AG09309 (cell line): ENCODE results near the gene RNF13.

Source experiments
- DNase-seq: peaks from one replicate; pipeline ENCODE4 v3.0.0-alpha.2; 2010; ENCODE audit warnings: low read depth
- H3K4me3 ChIP-seq: 2 replicates; pipeline ENCODE4 v1.5.1; 2011; ENCODE audit warnings: mild to moderate bottlenecking, low read depth, low read length, moderate library complexity; ENCODE audit not compliant: control insufficient read depth
- CTCF ChIP-seq: IDR thresholded peaks from 2 replicates; pipeline ENCODE4 v1.5.1; 2011; ENCODE audit warnings: mild to moderate bottlenecking, low read depth, low read length, inconsistent platforms; ENCODE audit not compliant: insufficient read depth, control insufficient read depth; ENCODE audit errors: missing control alignments

The RNF13 gene

DNA sequence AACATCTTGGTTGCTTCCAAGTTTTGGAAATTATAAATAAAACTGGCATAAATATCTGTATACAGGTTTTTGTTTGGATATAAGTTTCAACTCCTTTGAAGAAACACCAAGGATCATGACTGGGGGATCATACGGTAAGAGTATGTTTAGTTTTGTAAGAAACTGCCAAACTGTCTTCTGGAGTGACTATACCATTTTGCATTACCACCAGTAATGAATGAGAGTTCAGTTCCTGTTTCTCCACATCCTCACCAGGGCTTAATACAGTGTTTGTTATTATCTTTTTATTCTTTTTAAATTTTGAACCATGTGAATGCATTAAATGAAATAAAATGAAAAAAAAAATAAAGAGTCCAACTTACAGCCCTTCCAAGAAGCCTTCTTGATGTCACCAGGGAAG, 17.0 kb upstream of the RNF13 start:
- TF ChIP-seq CTCF, result no peak
- DNase-seq, result no peak

GRCh38 chr3:149800693-149801092, 12.3 kb upstream of the RNF13 start:
- H3K4me3 ChIP-seq, result no peak overlapping the region
- DNase-seq, result no peak
- TF ChIP-seq CTCF, result no peak

More for the DNA sequence above, 17.0 kb upstream of the RNF13 start:
- H3K4me3 ChIP-seq, result no peak overlapping the region

DNA sequence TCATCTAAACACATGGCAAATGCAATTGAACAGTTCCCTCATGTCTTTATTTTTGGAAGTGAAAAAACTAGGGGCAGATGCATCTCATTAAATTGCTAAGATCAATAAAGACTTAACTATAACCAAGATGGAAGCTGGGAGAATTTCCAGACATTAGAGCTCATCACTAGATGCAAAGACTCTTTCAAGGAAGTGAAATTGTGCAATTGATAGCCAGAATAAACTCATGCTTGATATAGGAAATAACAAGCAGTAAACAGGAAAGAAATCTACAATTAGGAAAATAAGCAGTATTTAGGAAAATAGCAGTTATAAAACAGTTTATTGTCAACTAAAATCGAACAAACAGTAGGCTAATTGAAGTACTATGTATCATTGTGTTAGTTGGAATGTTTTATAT, 11.8 kb upstream of the RNF13 start:
- no peak overlapping the region for H3K4me3 ChIP-seq
- no peak for TF ChIP-seq CTCF
- no peak for DNase-seq

GRCh38 chr3:149801639-149802038, 11.4 kb upstream of the RNF13 start:
- H3K4me3 ChIP-seq, result no peak overlapping the region

DNA sequence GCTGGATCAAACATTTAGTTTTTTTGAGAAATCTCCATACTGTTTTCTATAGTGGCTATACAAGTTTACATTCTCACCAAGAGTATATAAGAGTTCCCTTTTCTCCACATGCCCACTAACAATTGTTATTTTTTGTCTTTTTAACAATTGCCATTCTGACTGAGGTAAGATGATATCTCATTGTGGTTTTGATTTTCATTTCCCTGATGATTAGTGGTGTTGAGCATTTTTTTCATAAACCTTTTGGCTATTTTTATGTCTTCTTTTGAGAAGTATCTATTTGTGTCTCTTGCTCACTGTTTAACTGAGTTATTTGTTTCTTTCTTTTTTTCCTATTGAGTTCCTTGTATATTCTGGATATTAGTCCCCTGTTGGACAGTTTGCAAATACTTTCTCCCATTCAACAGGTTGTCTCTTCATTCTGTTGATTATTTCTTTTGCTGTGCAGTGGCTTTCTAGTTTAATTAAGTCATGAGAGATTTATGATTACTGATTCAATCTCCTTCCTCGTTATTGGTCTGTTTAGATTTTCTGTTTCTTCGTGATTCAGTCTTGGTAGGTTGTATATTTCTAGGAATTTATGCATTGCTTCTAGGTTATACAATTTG, 6.7 kb upstream of the RNF13 start:
- H3K4me3 ChIP-seq, result no peak overlapping the region
- no peak for DNase-seq
- TF ChIP-seq CTCF, result no peak

More at GRCh38 chr3:149801639-149802038, 11.4 kb upstream of the RNF13 start:
- no peak for DNase-seq
- TF ChIP-seq CTCF, result no peak

DNA sequence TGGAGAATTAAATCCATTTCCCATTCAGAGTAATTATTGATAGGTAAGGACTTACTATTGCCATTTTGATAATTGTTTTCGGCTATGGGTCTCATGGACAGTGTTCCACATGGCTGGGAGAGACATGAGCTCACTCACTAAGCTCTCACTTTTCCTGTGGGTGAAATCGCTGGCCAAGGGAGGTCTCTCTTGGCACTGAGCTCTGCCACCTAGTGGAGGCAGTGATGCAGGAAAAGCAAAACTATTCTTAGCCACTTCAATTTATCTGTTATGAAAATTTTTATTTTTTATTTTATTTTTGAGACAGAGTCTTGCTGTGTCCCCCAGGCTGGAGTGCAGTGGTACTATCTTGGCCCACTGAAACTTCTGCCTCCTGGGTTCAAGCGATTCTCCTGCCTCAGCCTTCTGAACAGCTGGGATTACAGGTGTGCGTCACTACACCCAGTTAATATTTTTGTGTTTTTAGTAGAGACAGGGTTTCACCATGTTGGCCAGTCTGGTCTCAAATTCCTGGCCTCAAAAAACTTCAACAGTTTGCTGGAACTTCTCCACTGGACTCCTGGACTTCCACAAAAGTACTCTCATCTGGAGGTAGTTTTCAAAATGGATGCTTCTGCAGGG, 4.7 kb upstream of the RNF13 start:
- no peak overlapping the region for H3K4me3 ChIP-seq
- peak; percentile 46 for DNase-seq
- peak; percentile 88 for TF ChIP-seq CTCF
